Activated CD8-positive, alpha-beta memory T cell treated with anti-CD3 and anti-CD28 coated beads, Interleukin-2, amount 50 U/mL, for 48 hours (primary cell): ENCODE results near the gene SWT1.

Experiments
- DNase-seq: peaks from one replicate; pipeline ENCODE4 v3.0.0-alpha.2; 2020

Gene SWT1, protein sequence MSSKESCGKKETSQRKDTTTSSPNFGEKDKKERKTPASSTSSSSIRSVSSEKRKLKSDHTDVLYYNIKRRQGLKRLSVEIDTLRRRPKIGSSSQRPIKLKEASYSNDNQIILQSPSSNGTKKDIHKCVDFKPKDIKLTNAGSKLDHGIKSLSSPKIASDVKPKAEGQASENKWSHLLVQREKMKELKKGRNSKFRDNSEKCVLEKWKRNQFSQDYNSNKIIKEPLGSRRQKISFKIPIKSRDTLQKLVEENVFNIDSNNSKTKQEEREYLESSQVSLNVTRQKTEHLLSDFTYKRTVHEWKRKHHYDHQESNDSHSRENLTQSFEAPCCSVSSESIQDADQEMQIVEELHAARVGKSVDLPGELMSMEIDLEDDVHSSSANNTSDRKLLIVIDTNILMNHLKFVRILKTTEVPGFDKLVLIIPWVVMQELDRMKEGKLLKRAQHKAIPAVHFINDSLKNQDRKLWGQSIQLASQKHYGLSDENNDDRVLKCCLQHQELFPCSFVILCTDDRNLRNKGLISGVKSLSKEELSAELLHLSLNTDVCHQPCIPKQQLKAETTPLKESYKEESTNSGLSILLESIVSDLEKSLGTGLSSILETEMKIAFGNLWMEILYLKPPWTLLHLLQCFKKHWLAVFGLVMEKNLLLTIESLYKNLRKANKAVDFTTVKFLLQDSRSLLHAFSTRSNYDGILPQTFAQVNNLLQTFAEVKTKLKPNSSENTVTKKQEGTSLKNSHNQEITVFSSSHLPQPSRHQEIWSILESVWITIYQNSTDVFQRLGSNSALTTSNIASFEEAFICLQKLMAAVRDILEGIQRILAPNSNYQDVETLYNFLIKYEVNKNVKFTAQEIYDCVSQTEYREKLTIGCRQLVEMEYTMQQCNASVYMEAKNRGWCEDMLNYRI

DNA sequence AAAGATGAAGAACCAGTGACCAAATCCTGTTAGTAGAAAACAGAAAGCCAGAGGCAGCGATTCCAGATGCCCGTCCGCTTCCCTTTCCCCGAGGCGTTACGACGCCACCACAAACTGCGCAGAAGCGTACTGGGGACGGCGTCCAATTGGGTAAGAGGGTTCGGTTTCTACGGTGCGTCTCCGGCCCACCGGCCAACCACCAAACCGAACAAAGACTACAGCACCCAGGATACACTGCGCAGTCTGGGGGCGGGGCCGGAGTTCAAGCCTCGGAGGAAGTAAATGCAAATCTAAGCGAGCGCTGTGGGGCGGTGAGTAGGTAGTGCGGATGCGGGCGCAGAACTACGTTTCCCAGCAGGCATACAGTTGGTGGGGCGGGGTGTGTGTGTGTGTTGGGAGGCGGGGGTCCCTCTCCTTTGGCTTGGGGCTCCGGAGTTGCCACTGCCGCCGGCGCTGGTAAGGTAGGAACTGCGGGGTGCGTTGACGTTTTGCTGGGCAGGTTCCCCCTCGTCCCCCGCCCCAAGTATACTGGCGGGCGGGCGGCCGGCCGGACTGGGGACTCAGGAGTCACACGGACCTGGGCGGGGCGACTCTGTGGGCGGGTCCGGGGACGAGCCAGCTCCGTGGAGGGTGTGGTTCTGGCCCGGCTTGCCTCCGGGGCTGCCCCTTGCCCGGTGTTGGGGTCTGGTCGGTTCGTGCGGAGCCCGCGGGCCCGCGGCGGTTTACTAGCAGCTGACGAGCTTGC lies at the start of gene SWT1, which contains the start of gene TRMT1L:
SWT1 (plus strand) TSS at position 314 of the 745 bp plus-strand sequence. CDS start 3,675 bp downstream, outside the sequence.
TRMT1L (minus strand) TSS at position 100 of the 745 bp plus-strand sequence. CDS start 241 bp downstream, outside the sequence.
- DNase-seq: peak; percentile 96

DNA sequence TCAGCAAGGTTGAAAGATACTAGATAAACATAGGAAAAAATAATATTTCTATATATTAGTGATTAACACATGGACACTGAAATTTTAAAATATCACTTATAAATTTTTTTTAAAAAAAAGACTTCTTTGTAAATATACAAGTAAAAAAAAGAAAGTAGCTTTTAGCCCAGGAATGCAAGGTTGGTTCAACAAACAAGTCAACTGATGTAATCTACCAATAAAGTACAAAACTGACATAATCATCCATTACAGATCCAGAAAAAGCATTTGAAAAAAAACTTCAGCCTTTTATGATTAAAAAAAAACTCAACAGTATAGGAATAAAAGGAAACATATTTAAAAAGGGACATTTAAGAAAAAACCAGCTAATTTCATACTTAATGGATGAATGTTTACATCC lies 48.6 kb upstream of the SWT1 start:
- no peak for DNase-seq

DNA sequence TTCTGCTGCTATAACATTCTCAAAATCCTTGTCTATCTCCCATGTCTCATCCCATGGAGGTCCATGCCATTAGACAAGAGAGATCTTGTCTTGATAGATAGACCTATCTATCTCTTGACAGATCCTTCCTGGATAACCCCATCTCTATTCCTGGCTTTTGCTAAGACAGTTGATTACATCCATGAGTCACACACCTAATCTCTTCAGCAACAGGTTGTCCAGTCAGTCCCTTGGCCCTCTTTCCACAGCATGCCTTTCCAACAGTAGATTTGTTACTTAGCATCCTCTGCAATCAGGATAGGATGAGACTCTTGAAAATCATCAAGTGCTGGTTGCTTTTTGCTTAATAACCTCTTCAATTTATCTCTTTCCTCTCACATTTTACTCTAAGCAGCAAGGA lies 46.8 kb upstream of the SWT1 start:
- DNase-seq: no peak

DNA sequence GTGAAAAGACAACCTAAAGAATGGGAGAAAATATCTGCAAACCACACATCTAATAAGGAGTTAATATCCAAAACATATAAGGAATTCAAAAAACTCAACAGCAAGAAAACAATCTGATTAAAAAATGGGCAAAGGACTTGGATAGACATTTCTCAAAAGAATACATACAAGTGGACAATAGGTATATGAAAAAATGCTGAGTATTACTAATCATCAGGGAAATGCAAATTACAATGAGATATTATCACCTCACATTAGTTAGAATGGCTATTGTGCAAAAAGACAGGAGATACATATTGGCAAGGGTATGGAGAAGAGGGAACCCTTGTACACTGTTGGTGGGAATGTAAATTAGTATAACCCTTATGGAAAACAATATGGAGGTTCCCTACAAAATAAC lies 45.1 kb upstream of the SWT1 start:
- no peak for DNase-seq

DNA sequence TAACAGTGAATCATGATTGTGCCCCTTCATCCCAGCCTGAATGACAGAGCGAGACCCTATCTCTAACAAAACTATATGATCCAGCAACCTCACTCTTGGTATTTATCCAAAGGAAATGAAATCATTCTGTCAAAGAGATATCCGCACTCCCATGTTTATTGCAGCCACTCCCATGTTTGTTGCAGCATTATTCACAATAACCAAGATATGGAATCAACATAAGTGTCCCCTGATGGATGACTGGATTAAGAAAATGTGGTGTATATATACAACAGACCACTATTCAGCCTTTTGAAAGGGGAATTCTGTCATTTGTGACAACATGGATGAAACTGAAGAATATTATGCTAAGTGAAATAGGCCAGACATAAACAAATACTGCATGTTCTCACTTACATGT lies 44.6 kb upstream of the SWT1 start:
- DNase-seq: no peak

DNA sequence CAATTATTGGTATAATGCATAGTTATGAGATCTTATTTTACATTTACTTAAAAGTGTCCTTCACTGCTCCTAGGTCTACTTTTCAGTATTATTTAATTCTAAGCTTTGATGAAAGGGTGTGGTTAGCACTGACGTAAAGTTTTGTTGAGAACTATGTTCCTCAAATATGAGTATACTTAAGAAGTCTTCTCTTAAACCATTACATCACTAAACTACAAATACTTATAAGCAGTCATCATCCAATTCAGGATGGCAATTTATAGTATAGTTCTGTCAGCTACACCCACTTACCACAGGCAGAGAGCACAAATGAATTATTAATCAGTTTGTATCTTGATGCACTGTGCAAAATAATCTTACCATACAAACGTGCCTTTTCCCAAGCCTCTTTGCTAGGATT lies 27.3 kb upstream of the SWT1 start:
- DNase-seq: no peak

DNA sequence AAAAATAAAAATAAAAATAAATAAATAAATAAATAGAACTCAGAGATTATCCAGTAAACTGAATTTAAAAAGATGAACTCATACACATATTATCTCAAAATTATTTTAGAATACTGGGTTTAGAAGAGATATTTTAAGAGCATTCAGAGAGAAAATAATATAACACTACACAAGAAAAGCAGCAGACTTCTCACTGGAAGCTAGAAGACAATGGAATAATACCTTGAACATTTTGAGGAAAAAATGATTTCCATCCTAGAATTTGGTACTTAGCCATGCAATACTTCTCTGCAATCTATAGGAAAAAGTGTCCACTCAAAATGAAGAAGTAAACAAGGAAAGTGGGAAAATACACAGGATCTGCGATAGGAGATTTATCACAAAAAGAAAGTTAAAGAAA lies 24.4 kb upstream of the SWT1 start:
- DNase-seq: no peak

DNA sequence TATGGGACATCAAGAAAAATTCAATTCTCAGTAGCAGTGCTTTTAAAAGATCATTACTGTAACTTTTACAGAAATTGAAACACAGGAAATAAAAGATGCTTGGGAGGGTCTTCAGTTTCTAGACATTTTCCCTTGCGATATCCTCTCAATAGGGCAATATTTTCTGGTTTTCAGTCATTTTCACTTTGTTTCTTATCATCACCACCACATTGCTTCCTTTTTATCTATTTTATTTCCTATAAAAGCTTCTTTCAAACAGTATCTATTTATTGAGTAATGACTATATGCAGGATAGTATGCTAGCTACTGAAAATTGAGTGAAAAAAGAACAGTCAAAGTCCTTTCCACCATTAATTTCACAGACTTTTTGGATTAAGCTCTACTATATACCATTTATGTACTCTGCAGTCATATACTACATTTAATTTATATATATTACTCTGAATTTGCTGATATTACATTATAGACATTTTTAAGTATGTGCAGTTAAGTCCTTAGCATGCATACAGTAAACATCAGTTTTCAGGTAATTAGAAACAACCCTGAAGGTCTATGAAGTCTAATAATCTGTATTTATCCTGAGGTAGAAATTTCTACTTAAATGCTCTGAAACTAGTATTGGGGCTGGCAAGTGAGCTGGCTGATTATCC lies 18.9 kb upstream of the SWT1 start:
- no peak for DNase-seq

DNA sequence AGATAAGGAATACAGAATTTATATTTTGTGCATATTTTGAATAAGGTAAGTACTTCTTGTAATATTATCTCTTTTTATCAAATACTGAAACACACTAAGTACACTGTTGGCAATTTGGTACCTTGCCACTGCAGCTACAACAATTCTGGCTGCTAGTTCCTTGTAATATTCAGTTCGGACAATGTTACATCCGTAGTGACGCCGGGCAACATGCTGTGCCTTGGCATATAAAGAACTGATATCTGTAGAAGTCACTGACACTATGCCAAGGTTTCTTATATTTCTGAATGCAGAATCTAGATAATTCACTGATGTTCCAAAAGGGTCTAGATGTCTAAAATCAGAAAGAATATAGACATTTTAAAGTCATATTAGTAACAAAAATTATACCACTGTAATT lies 17.7 kb upstream of the SWT1 start:
- no peak for DNase-seq

DNA sequence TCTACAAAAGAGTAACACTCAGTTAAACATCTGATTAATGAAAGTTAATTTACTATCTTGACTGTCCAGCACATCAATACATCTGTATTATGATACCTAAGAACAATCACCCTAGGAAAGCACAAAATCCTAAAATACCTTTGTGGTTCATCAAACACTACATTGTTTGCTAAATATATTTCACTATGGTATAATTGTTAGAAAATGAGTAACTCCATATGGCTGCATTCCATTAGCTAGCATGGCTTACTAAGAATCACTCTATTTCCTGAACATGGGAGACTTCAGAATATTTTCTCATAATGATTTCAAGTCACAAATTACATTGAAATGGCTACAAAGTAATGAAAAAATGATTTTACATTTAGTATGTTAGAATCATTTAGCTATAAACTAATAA lies 12.7 kb upstream of the SWT1 start:
- DNase-seq: no peak

DNA sequence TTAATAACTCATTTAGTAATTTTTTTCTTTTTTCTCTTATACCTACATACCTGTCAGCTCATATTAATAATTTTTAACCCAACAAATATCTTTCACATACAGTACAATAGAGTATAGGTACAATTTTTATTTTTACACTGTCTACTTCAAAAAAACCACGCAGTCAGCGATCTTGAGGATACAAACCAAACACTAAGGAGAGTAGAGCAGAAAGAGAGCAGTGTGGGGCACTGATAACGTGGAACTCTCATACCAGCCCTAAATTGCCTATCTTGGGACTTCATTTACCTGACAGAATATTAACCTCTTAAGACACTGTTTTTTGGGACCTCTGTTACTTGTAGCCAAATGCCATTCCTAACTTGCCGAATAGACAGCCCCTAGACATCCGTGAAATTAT lies 5.8 kb upstream of the SWT1 start:
- no peak for DNase-seq

DNA sequence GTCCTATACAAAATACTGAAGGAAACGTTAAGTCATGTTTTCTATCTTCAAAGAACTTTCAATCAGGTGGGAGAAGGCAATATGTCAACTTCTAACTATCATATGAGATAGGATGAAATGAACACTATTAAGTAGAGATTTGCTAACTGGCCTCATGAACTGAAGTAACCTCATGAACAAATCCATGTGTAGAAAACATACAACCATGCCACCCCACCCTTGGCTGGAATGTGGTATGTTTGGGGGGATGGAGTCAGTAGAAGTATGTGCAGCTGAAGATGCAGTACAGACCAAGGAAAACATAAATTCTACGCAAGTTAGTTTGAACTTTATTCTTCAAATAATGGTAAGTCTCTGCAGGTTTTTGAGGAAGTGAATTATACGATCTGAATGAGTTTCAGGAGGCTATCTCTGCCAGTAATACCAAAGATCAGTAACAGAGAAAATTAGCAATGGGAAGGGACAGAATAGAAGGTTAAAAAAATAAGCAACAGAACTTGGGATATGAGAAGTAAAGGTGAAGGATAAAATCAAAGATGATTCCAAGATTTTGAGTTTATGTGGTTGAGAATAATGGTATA lies 4.7 kb upstream of the SWT1 start:
- DNase-seq: no peak

DNA sequence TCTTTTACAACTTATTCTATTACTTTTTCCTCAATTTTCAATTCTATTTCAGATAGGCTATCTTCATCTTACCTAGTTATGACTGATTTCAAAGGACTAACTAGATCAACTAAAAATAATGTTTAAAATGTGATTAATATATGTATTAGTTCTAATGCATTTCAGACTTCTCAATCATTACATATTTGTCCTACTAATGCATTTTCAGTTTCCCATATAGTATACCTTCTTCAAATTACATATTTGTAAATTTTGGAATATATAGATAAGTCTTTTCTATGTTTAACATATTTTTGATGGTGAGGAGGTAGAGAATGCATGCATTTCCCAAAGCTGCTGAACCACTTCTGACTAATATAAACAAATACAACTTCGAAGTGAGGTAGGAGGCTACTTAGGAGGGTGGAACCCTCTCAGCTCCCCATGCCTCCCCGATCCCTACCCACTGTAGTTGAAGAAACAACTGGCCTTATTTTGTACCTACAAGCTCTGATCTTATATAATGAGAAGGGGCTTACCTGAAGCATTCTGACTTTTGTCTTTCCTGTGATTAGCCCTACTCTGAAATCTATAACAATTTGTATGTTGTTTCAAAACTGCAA lies 2.0 kb upstream of the SWT1 start:
- no peak for DNase-seq

DNA sequence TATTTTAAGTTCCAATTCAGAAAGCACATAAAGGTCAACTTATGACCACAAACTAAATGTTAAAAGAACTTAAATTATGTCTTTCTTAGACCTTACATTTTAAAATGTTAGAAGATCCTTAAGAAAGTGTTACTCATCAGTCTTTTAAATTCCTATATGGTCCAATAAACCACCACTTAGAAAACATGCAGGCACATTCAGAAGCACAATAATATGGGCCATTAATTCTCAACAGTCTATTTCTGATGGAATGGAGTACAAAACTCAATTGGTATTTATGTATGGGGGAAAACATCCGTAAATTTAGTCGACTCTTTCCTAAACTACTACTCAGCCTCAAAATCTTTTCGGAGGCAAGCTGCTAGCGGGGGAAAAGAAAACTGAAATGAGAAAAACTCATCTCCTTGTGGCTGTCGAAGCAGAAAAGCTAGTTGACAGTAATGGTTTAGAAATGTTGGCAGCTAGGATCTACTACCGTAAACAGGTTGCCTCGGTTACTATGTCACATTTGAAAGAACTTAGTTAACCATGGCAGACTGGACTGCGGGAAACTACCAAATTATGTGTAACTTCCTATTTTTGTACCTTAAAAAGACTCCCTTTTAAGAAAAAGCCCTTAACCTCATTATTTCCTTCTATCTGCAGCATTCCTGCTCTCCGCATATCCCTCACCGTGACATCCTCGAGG lies 1.2 kb upstream of the SWT1 start:
- DNase-seq: no peak

DNA sequence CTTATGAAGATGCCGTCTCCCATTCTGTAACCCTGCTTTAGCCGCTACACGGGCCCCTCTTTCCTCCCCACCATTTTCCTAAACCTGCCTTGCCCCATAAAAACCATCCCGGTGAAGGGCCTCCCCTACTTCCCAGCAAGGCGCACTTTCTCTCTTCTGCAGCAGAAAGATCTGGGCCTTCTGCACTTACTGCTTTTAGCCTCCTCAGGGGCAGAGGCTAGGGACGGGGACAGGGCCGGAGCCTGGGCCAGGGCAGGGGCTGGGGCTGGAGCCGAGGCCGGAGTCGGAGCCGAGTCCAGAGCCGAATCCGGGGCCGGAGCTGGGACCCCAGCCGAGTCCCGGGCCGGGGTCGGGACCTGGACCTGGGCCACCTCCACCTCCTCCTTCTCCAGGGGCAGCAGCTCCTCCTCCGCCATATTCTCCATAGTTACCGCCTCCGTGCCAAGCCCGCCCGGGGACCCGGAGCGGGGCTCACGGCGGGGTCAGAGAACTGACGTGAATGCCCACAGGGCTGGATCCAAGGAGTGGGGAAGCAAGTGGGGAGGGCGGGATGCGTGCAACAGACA lies 596 bp upstream of the SWT1 start:
- DNase-seq: no peak

DNA sequence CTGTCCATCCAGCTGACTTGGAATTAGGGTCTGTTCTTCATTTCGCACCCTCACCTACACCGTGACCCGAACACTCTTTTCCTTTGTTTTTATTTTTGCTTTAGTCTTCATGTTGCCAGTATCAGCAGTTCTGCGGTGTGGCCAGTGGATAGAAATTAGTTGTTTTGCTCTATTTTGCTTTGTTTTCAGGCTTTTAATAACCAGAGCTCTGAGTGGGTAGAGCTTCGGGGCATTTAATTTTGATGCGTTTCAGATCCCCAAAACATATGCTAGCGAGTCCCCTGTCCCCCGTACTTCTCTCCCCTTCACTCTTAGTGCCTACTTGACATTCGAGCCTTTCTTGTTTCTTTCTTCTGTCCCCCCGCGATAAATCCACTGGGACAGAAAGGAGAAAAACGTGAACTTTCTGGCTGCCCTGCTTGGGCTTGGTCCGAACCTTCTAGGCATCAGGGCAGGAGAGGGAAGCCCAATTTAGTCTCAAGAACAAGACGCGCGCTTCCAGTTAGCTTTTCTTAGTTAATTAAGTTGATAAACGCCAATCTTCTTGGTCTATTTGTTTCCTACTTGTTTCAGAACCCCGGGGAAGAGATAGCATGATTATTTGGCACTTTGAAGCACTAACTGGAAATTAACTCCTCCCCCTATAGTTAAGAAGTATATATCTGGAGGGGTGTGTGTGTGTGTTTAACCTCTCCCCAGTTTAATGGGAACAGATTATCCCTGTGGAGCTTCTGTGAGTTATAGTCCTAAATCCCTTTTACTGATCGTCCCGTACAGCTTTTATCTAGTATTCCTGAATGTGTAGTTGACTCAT lies 839 bp downstream of the SWT1 start:
- no peak for DNase-seq

DNA sequence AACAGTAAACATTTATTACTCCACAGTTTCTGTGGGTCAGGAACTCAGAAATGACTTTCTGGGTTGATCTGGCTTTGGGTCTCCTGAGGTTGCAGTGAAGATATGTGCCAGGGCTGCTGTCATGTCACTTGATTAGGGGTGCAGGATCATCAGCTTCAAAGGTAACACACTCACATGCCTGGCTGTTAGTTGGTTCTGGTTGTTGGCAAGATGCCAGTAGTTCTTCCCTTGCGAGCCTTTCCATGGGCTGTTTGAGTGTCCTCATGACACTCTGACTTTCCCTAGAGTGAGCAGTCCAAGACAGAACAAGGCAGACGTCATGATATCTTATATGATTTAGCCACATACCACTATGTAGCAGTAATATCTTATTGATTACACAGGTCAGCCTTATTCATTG lies 1.8 kb downstream of the SWT1 start:
- no peak for DNase-seq

DNA sequence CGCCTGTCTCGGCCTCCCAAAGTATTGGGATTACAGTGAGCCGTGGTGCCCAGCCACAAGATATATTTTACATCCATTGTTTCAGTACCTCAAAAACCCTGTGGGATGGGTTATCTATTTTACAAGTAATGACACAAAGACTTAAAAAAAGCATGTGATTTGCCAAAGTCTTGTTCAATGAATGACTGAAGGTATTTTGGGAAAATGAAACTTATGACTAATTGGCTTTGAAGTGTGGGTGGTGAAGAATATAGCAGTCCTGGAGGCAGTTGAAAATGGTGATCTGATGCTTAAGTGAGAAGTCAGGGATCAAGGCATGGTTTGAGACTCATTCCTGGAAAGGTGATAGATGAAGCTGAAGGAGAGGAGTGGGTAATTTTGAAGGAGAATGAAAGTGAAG lies 3.0 kb downstream of the SWT1 start:
- no peak for DNase-seq

DNA sequence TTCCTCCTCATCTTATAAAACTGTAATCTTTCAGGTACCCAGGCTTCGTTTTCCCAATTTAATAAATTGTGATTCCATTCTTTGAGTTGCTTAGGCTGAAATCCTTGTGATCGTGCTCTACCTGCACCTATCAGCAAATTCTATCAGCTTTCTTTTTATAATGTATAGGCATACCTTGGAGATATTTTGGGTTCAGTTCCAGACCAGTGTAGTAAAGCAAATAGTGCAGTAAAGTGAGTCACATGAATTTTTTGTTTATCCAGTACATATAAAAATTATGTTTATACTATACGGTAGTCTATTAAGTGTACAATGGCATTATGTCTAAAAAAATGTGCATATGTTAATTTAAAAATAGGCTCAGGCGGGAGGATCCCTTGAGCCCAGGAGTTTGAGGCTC lies 5.5 kb downstream of the SWT1 start:
- no peak for DNase-seq

DNA sequence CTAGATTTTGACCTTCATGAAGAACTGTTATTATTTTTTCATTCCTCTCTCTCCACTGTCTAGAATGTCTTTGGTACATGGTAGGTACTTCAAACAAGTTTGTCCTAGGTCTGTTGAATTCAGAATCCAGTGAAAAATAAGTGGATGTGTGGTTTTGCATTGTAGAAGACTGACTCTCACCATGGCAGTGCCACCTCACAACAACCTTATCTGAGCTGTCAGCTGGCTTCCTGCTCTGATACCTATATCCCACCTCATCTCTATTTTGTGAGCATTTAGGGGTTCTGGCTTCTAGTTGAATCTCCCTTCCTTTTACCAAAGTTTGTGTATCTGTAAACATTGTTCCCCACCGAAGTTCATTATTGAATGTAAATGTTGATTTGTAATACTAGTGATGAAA lies 9.1 kb downstream of the SWT1 start:
- DNase-seq: no peak
